Spinal cord (tissue), 10 donors: ENCODE measurements around the gene CAMK2D. TPM values are rescaled to one million over a fixed set of nuclear protein-coding genes. Genes with fewer than 3 reads are reported as not detected.

ENCODE experiments used
- DNase-seq, 6 donors: peaks; one replicate each; pipeline versions ENCODE4 v3.0.0 to v3.0.0-alpha.2; 2013 to 2015; ENCODE audit warnings: low spot score in 6 of 6, low read depth in 4 of 6
- H3K27ac ChIP-seq: one replicate; pipeline ENCODE4 v1.5.1; 2013; ENCODE audit warnings: low read depth, low read length, control low read depth
- H3K27me3 ChIP-seq: one replicate; pipeline ENCODE4 v1.6.1; 2013; ENCODE audit warnings: low read length; ENCODE audit not compliant: control insufficient read depth, insufficient read depth
- H3K36me3 ChIP-seq: one replicate; pipeline ENCODE4 v1.6.1; 2013; ENCODE audit warnings: low read length; ENCODE audit not compliant: control insufficient read depth, insufficient read depth
- H3K4me1 ChIP-seq: one replicate; pipeline ENCODE4 v1.6.1; 2013; ENCODE audit warnings: low read length; ENCODE audit not compliant: control insufficient read depth, insufficient read depth
- H3K4me3 ChIP-seq: one replicate; pipeline ENCODE4 v1.5.1; 2013; ENCODE audit warnings: low read depth, low read length, control low read depth
- H3K9me3 ChIP-seq: one replicate; pipeline ENCODE4 v1.6.1; 2013; ENCODE audit warnings: low read length; ENCODE audit not compliant: control insufficient read depth, insufficient read depth
- WGBS: methylation state at CpG from one replicate; pipeline ENCODE4 v1.1.5; 2013; ENCODE audit warnings: missing lambda C conversion rate; ENCODE audit not compliant: insufficient coverage; 5-methylcytosine and 5-hydroxymethylcytosine counted together
- polyA plus RNA-seq, 2 donors: library from polyadenylated mRNA; unstranded; fragments of 120-200 nt; gene quantifications; one replicate each; pipeline ENCODE4 v1.2.1, GENCODE V29; 2013; ENCODE audit not compliant: insufficient read length in 2 of 2
- total RNA-seq, 2 donors: library from RNA; depleted of rRNA in 1 of 2; stranded (reverse); fragments of 120-200 nt in 1 of 2; fragments of >200 nt in 1 of 2; gene quantifications; one replicate each; pipeline versions ENCODE4 v1.2.3 to v1.2.4, GENCODE V29; 2013 to 2014
- donor health status: healthy.

The CAMK2D gene
- total and polyA plus RNA-seq, 4 donors: 64.4 to 154 (median 95.0) TPM

DNA sequence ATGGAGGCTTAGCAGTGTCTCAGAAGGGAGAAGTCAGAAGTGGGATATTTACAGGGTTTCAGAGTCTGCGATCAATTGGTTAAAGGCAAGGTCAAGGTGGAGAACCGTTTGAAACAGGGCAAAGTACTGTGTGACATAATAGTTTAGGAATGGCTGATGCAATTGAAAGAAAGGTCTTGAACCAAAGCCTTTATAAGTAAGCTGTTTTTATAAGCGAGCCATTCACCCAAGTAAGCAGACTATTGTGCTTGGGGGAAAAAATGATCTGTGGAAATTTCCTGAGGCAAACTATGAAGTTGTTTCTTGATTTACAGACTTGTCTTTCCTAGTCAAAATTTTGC is 327.3 kb downstream of the CAMK2D start:
- Histone ChIP-seq H3K9me3 (peaks cover 3% of the 10 kb centered on the region), H3K27ac (no peak overlapping the region), H3K27me3 (no peaks in the 10 kb centered on the region), H3K4me3 (no peak overlapping the region), H3K4me1 (no peaks in the 10 kb centered on the region), H3K36me3 (no peaks in the 10 kb centered on the region)
- DNase-seq: no peak
- WGBS: 57% methylated on average over 2 of the region's 3 CpGs

DNA sequence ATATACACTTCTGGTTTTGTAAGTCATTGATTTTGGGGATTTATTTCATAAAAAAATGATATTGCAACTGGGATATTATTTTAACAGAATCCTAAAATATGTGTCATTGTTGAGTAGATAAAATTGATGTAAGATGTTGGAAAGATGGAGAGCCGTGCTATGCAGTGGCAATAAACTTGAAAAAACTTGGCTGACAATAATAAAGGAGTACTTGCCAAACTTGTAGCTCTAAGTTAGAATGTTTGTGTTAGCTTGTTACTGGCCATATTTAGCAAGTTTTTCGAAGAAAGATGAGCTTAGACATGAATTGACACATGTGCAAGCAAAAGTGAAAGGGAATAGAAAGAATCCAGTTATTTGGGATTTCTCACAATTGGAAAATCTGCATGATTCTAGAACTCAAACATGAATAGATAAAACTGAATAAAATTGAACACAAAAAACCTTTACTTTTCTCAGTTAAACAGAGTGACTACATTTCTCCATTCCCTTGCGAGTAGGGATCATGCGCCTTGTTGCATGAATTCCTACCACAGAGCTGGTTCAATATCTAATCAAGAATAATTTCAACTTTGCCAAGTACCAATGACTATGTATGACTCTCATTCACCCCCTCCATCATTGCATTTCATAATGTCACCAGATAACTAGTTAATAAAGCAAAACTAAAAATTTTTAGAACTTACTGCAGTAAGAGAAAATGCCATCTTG is 327.8 kb downstream of the CAMK2D start:
- DNase-seq: no peak
- WGBS: 98% methylated on average over 3 of the region's 4 CpGs
- H3K27me3 ChIP-seq: no peaks in the 10 kb centered on the region

DNA sequence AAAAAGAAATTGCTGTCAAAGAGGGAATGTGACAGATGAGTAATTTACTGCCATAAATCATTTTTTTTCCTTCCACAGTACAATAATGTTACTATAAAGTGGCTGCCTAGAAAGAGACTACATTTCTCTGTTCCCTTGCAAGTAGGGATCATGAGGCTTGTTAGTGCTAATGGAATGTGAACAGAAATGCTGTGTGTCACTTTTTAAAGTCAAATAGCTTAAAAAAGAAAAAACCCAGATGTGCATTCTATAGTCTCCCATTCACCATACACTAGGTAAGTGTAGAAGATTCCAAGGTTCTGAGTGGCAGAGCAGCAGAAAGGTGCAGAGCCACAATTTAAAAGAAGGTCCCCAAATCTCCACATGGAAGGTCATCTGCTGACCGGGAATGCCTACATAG is 328.4 kb downstream of the CAMK2D start:
- no CpG with 5 or more reads among the region's 1 CpG for WGBS
- Histone ChIP-seq H3K4me1 (no peaks in the 10 kb centered on the region), H3K27me3 (no peaks in the 10 kb centered on the region), H3K36me3 (no peaks in the 10 kb centered on the region), H3K4me3 (no peak overlapping the region), H3K9me3 (peaks cover 3% of the 10 kb centered on the region), H3K27ac (no peak overlapping the region)
- DNase-seq: no peak

More for the DNA sequence above, 327.8 kb downstream of the CAMK2D start:
- H3K27ac ChIP-seq: no peak overlapping the region
- H3K4me3 ChIP-seq: no peak overlapping the region
- H3K4me1 ChIP-seq: no peaks in the 10 kb centered on the region
- H3K9me3 ChIP-seq: peaks cover 3% of the 10 kb centered on the region
- H3K36me3 ChIP-seq: no peaks in the 10 kb centered on the region

DNA sequence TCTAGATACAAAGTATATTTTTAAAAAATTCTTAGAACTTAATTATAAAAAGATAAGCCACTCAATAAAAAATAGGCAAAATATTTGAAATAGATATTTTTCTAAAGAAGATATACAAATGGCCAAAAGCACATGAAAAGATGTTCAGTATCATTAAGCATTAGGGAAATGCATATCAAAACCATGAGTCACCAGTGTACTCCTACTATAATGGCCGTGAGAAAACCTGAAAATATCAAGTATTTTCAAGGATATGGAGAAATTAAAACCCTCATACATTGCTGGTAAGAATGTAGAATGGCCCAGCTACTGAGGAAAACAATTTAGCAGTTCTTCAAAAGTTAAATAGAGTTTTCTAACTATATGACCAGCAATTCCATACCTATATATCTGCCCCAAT is 337.9 kb downstream of the CAMK2D start:
- no peaks in the 10 kb centered on the region for H3K27me3 ChIP-seq
- WGBS: no CpG with 5 or more reads among the region's 1 CpG
- H3K4me3 ChIP-seq: no peak overlapping the region
- H3K9me3 ChIP-seq: no peaks in the 10 kb centered on the region
- DNase-seq: no peak
- H3K27ac ChIP-seq: no peak overlapping the region
- no peaks in the 10 kb centered on the region for H3K36me3 ChIP-seq
- no peaks in the 10 kb centered on the region for H3K4me1 ChIP-seq

DNA sequence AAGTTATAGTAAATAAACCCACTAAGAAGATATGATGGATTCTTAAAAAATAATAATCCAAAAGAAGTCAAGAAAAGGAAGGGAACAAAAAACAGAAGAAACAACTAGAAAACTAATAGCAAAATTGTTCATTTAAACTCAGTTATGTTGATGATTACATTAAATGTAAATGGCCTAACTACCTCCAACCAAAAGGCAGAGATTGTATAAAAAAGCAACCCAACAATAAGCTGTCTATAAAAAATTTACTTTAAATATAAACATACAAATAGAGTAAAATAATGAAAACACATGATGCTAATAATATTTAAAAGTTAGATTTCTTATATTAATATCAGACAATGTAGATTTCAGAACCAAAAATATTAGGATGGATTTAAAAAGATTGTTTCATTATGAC is 340.6 kb downstream of the CAMK2D start:
- DNase-seq: no peak
- Histone ChIP-seq H3K27ac (no peak overlapping the region), H3K27me3 (no peaks in the 10 kb centered on the region), H3K4me1 (no peaks in the 10 kb centered on the region), H3K36me3 (no peaks in the 10 kb centered on the region), H3K9me3 (peaks cover 1% of the 10 kb centered on the region), H3K4me3 (no peak overlapping the region)

DNA sequence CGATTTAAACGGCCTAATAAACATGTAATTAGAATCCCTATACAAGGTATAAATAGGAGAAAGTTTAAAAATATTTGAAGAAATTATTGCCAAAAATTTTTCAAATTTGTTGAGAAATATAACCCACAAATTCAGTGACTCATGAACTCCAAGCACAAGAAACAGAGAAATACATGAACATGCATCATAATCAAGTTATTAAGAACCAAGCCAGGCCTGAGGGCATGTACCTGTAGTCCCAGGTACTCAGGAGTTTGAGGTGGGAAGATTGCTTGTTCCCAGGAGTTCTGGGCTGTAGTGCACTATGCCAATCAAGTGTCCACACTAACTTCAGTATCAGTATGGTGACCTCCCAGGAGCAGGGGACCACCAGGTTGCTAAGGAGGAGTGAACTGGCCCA is 341.9 kb downstream of the CAMK2D start:
- H3K4me3 ChIP-seq: no peak overlapping the region
- H3K4me1 ChIP-seq: no peaks in the 10 kb centered on the region
- no peak overlapping the region for H3K27ac ChIP-seq
- H3K36me3 ChIP-seq: no peaks in the 10 kb centered on the region
- H3K27me3 ChIP-seq: no peaks in the 10 kb centered on the region
- WGBS: no CpG with 5 or more reads among the region's 2 CpGs
- H3K9me3 ChIP-seq: peaks cover 1% of the 10 kb centered on the region
- DNase-seq: no peak

DNA sequence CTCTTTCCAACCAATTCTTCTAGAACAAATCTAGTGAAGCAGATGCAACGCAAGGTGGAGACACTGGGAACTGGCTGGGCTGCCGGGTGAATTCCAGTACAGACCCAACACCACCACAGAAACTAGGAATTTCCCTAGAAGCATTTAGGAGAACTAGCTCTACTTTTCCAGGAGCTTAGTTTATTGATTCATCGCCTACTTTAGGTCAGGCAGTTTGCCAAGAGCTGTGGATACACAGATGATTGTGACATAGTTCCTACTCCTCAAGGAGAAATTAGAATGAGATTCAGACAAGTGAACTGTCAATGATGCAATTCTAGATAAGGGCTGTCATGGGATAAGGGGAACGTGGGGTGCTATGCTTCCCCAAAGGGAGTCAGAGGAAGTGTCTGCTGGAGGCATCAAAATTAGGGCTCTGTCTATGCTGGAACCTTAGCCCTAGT is 350.0 kb downstream of the CAMK2D start:
- WGBS: 71% methylated on average over 3 of the region's 4 CpGs
- Histone ChIP-seq H3K36me3 (no peaks in the 10 kb centered on the region), H3K27me3 (no peaks in the 10 kb centered on the region), H3K27ac (no peak overlapping the region), H3K9me3 (peaks cover 1% of the 10 kb centered on the region), H3K4me1 (no peaks in the 10 kb centered on the region), H3K4me3 (no peak overlapping the region)
- peak in 1 of 6 donors; percentile 82 for DNase-seq

DNA sequence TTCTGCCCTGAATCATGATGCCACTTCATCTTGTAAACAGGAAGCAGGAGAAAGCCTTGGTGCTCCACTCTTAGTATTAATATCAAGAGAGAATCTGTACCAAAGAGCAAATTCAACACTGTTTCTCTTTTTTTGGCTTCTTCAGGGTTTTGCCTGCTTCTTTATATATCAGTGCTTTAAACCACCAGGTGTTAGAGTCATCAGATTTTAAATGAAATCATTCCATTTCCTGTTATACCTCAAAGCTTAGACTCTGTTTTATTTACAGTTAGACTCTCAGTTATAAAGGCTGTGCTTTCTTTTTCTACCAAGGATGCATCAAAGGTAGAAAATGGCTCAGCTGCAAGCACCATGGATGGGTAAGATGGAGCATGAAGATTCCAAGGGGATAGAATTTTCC is 350.9 kb downstream of the CAMK2D start:
- Histone ChIP-seq H3K36me3 (no peaks in the 10 kb centered on the region), H3K4me1 (no peaks in the 10 kb centered on the region), H3K9me3 (no peaks in the 10 kb centered on the region), H3K4me3 (no peak overlapping the region), H3K27ac (no peak overlapping the region), H3K27me3 (no peaks in the 10 kb centered on the region)
- no peak for DNase-seq

DNA sequence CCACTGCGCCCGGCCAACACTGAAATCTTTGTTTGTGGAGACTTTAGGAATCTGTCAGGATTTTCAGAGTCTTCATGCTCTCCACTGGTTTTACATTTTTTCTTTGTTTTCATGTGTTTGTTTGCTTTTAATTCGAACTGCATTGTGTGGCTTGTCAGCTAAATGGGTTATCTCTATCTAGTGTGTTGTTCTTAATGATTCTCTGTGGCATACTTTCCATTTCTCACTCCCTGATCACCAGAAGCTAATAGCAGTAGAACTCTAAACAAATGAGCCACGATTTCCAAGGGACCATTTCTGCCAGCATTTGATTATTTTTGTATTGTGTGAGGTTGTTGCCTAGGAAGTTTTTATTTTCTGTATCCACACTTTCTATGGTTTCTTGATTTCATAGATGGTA is 352.4 kb downstream of the CAMK2D start:
- Histone ChIP-seq H3K36me3 (no peaks in the 10 kb centered on the region), H3K4me1 (no peaks in the 10 kb centered on the region), H3K9me3 (no peaks in the 10 kb centered on the region), H3K27ac (no peak overlapping the region), H3K4me3 (no peak overlapping the region), H3K27me3 (no peaks in the 10 kb centered on the region)
- DNase-seq: peak in 3 of 6 donors; percentile 40 to 96 (median 53)
- WGBS: no CpG with 5 or more reads among the region's 4 CpGs

DNA sequence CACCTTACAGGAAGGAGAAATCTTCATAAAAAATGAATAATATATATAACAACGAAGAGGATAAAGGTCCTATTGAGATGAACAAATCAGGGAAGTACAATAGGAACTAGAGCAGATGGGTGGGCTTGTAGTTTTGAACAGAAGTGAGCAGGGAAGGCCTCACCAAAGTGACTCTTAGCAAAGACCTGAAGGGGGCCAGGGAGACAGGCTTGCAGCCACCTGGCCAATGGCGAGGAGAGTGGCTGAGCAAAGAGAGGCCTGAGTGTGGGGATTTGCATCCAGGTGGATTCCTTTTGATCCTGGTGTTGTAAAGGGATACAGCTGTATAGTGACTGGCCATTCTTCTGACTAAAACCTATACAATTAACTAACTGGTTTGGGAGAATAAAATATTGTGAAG is 354.1 kb downstream of the CAMK2D start:
- 75% methylated on average over 2 of the region's 2 CpGs for WGBS

More for the DNA sequence above, 354.1 kb downstream of the CAMK2D start:
- H3K27me3 ChIP-seq: no peaks in the 10 kb centered on the region
- DNase-seq: no peak
- no peaks in the 10 kb centered on the region for H3K9me3 ChIP-seq
- H3K27ac ChIP-seq: no peak overlapping the region
- H3K4me3 ChIP-seq: no peak overlapping the region
- no peaks in the 10 kb centered on the region for H3K36me3 ChIP-seq
- H3K4me1 ChIP-seq: no peaks in the 10 kb centered on the region
